Common myeloid progenitor, CD34-positive (primary cell): ENCODE data around the gene NOSTRIN.
"Not testable (repeated sequence)": the region's sequence is repeated elsewhere in the genome, so short reads cannot be mapped to it uniquely, and the experiment has no call there.

Source experiments
- CTCF ChIA-PET: fragments of 350-600 bp; sonication (Branson Sonifier 250); formaldehyde crosslinking; loops from one replicate; lab custom pipeline; 2021; ENCODE audit warnings: antibody characterized with exemption; lab: Charles Lee
- POLR2A ChIA-PET: fragments of 350-600 bp; sonication (Branson Sonifier 250); formaldehyde crosslinking; loops from one replicate; lab custom pipeline; 2021; ENCODE audit warnings: antibody characterized with exemption; lab: Charles Lee
- DNase-seq, 3 donors: peaks; one replicate each; pipeline versions ENCODE4 v3.0.0 to v3.0.0-alpha.2; 2013
- H3K27ac ChIP-seq, 2 experiments: 1 replicate in 1 of 2; 2 replicates in 1 of 2; pipeline ENCODE4 v1.7.0; 2013; ENCODE audit warnings: inconsistent platforms in 2 of 2, low read length in 2 of 2, mild to moderate bottlenecking in 2 of 2, low read depth in 1 of 2, moderate library complexity in 1 of 2; ENCODE audit not compliant: severe bottlenecking in 2 of 2, insufficient read depth in 1 of 2, poor library complexity in 1 of 2
- H3K27me3 ChIP-seq, 5 experiments: replicated peaks in 2 of 5; 1 replicate in 3 of 5; 2 replicates in 2 of 5; pipeline versions ENCODE4 v1.6.1 to v1.7.0; 2013; ENCODE audit warnings: low read length in 4 of 5, mild to moderate bottlenecking in 2 of 5, moderate library complexity in 2 of 5, inconsistent platforms in 1 of 5; ENCODE audit not compliant: insufficient read depth in 5 of 5, control insufficient read depth in 4 of 5
- H3K36me3 ChIP-seq, 4 experiments: 1 replicate in 2 of 4; 2 replicates in 2 of 4; pipeline versions ENCODE4 v1.6.1 to v1.7.0; 2013; ENCODE audit warnings: low read length in 3 of 4, control low read depth in 1 of 4, mild to moderate bottlenecking in 1 of 4; ENCODE audit not compliant: control insufficient read depth in 4 of 4, insufficient read depth in 4 of 4
- H3K4me1 ChIP-seq, 4 experiments: 1 replicate in 3 of 4; 2 replicates in 1 of 4; pipeline versions ENCODE4 v1.6.1 to v1.7.1; 2013; ENCODE audit warnings: low read length in 3 of 4, mild to moderate bottlenecking in 3 of 4, control low read depth in 1 of 4, inconsistent platforms in 1 of 4, moderate library complexity in 1 of 4; ENCODE audit not compliant: control insufficient read depth in 4 of 4, insufficient read depth in 4 of 4; ENCODE audit errors: control extremely low read depth in 1 of 4
- H3K4me3 ChIP-seq, 7 experiments: 1 replicate in 4 of 7; 2 replicates in 3 of 7; pipeline versions ENCODE4 v1.5.1 to v1.7.0; 2013; ENCODE audit warnings: mild to moderate bottlenecking in 7 of 7, low read length in 6 of 7, moderate library complexity in 6 of 7, inconsistent platforms in 2 of 7, low read depth in 2 of 7, control low read depth in 1 of 7; ENCODE audit not compliant: insufficient read depth in 4 of 7, control insufficient read depth in 1 of 7; ENCODE audit errors: extremely low read depth in 1 of 7
- H3K9me3 ChIP-seq, 5 experiments: 1 replicate in 4 of 5; 2 replicates in 1 of 5; pipeline versions ENCODE4 v1.6.1 to v1.7.1; 2013; ENCODE audit warnings: low read length in 4 of 5, mild to moderate bottlenecking in 2 of 5, inconsistent platforms in 1 of 5, low read depth in 1 of 5, moderate library complexity in 1 of 5; ENCODE audit not compliant: control insufficient read depth in 4 of 5, insufficient read depth in 2 of 5; ENCODE audit errors: control extremely low read depth in 1 of 5
- WGBS: methylation state at CpG from one replicate; pipeline ENCODE4 v1.1.5; 2013; ENCODE audit not compliant: insufficient coverage; 5-methylcytosine and 5-hydroxymethylcytosine counted together

Gene NOSTRIN

GRCh38 chr2:168766600-168766999, 35.8 kb upstream of the NOSTRIN start:
- WGBS: no CpG with 5 or more reads among the region's 2 CpGs
- Histone ChIP-seq H3K27me3 (no peaks in the 10 kb centered on the region), H3K36me3 (peaks cover 12 to 38% (median 28%) of the 10 kb centered on the region in 4 experiments), H3K4me3 (no peak overlapping the region), H3K27ac (no peak overlapping the region), H3K9me3 (peaks cover 0 to 3% (median 0%) of the 10 kb centered on the region in 5 experiments), H3K4me1 (peaks cover 3 to 18% (median 5%) of the 10 kb centered on the region in 4 experiments)
- ChIA-PET CTCF (interaction anchor here (1.4 kb wide), 1 partner anchor 79 kb away, joined by 3 read pairs; no protein-coding TSS in a partner anchor), POLR2A (interaction anchor here (0.6 kb wide), 1 partner anchor 390 kb away, joined by 4 read pairs; no protein-coding TSS in a partner anchor)
- no peak for DNase-seq

DNA sequence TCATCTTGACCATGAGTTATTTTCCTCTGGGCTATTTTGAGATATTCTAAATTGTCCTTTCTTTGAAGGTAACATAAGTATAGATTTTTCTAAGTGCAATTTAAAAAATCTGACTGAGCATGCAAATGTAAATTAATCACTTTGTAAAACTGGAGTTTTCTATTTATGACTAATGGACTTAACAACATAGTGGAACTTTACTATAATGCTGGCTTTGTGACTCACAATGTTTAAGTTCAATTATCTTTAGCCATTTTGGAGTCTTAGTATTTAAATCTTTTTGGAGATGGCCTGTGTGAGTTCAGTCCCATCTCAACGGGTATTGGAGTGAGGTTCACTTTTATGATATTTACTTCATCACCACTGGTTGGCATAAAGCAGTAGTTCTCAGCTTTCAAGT, 35.2 kb upstream of the NOSTRIN start:
- Histone ChIP-seq H3K36me3 (peaks cover 12 to 38% (median 28%) of the 10 kb centered on the region in 4 experiments), H3K4me3 (no peak overlapping the region), H3K27me3 (no peaks in the 10 kb centered on the region), H3K9me3 (peaks cover 0 to 3% (median 0%) of the 10 kb centered on the region in 5 experiments), H3K27ac (no peak overlapping the region), H3K4me1 (peaks cover 2 to 14% (median 3%) of the 10 kb centered on the region in 4 experiments)
- no peak for DNase-seq
- ChIA-PET CTCF (interaction anchor here (1.4 kb wide), 1 partner anchor 80 kb away, joined by 3 read pairs; no protein-coding TSS in a partner anchor), POLR2A (no interaction called here)
- no CpG with 5 or more reads among the region's 1 CpG for WGBS

DNA sequence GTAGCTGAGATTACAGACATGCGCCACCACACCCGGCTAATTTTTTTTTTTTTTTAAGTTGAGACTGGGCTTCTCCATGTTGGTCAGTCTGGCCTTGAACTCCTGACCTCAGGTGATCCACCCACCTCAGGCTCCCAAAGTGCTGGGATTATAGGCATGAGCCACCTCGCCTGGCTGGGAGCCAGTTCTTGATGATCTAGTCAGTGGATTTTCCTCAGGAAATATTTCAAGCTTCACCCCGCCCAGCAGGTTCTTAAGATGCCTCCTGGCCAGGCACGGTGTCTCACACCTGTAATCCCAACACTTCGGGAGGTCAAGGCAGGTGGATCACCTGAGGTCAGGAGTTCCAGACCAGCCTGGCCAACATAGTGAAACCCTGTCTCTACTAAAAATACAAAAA, 34.1 kb upstream of the NOSTRIN start:
- Histone ChIP-seq H3K36me3 (peaks cover 12 to 42% (median 28%) of the 10 kb centered on the region in 4 experiments), H3K4me1 (peaks cover 0 to 12% (median 2%) of the 10 kb centered on the region in 4 experiments)
- WGBS: 97% methylated on average over 4 of the region's 6 CpGs
- POLR2A ChIA-PET, H3K9me3 ChIP-seq, H3K4me3 ChIP-seq, H3K27ac ChIP-seq, H3K27me3 ChIP-seq, DNase-seq: not testable (repeated sequence)
- CTCF ChIA-PET: interaction anchor here (0.7 kb wide), 1 partner anchor 923 kb away, joined by 3 read pairs; no protein-coding TSS in a partner anchor

DNA sequence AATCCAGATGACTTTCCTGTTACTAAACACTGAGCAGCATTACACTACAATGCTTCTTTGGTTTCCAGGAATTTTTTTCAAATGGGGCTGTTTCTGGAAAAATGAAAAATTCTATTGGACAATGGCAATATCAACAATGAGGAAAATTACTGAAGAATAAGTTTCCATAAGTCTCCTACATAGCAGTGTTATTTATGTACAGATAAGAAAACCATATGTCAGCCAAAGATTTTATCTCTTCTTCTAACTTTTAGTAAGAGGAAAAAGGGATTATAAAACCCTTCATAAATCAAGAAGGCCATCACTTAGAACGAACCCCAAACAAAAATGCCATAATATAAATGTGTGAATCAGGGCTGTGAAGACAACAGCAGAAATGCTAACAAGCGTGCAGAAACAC, 31.6 kb upstream of the NOSTRIN start:
- Histone ChIP-seq H3K4me3 (no peak overlapping the region), H3K9me3 (peaks cover 0 to under 1% (median 0%) of the 10 kb centered on the region in 5 experiments), H3K27ac (no peak overlapping the region), H3K27me3 (no peaks in the 10 kb centered on the region), H3K4me1 (peaks cover 0 to 12% (median 2%) of the 10 kb centered on the region in 4 experiments), H3K36me3 (peaks cover 12 to 41% (median 21%) of the 10 kb centered on the region in 4 experiments)
- no CpG with 5 or more reads among the region's 2 CpGs for WGBS
- ChIA-PET POLR2A (no interaction called here), CTCF (interaction anchor here (0.9 to 5.0 kb wide), 2 partner anchors 11 to 150 kb away, joined by 4 to 39 read pairs; no protein-coding TSS in a partner anchor)
- DNase-seq: peak in 1 of 3 donors; percentile 16

DNA sequence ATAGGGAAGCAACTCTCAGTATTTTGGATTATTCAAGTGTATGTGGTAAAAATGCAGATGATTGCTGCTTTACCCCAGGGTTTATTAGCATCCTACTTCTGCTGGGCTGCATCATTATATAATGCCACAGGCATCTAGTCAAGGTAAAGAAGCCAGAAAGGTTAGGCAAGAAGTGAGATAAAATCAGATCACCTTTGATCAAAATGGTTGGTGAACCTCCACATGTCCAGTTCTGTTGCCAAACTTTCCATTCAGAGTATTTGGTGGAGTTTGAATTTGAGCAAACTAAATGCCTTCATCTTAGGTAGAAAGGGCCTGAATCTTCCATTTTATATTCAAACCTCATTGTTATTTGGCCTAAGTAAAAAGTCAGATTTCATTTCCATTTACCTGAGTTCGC, 29.7 kb upstream of the NOSTRIN start:
- WGBS: no CpG with 5 or more reads among the region's 1 CpG
- Histone ChIP-seq H3K4me1 (peaks cover 0 to 12% (median 2%) of the 10 kb centered on the region in 4 experiments), H3K4me3 (no peak overlapping the region), H3K36me3 (peaks cover 8 to 29% (median 10%) of the 10 kb centered on the region in 4 experiments), H3K27ac (no peak overlapping the region), H3K9me3 (peaks cover 0 to 8% (median 4%) of the 10 kb centered on the region in 5 experiments), H3K27me3 (no peaks in the 10 kb centered on the region)
- no peak for DNase-seq
- CTCF ChIA-PET: interaction anchor here (0.6 to 5.0 kb wide), 4 partner anchors 9 to 164 kb away, joined by 3 to 39 read pairs (median 4); no protein-coding TSS in a partner anchor
- POLR2A ChIA-PET: no interaction called here

DNA sequence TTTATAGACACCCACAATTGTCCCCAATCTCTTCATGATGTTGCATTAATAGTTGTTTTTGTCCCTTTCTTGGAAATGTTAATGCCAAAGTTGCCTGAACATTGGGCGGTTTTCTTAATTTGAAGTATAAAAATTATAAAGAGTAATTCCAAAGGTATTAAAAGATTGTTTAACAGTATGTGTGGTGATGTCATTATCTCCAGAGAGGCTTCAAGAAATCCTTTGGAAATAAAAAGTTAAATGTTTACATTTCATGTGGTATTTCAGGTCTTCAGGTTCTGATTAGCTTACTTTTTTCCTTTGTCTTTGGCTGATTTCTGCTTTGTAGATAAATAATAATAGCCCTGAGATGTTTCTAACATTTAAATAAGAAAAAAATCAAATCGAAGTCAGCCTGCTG, 29.3 kb upstream of the NOSTRIN start:
- WGBS: 100% methylated on average over 1 of the region's 2 CpGs
- CTCF ChIA-PET: interaction anchor here (0.6 to 5.0 kb wide), 3 partner anchors 10 to 148 kb away, joined by 3 to 39 read pairs (median 4); no protein-coding TSS in a partner anchor
- Histone ChIP-seq H3K27me3 (no peaks in the 10 kb centered on the region), H3K9me3 (peaks cover 0 to 8% (median 4%) of the 10 kb centered on the region in 5 experiments), H3K4me3 (no peak overlapping the region), H3K36me3 (peaks cover 8 to 25% (median 10%) of the 10 kb centered on the region in 4 experiments), H3K27ac (no peak overlapping the region), H3K4me1 (peaks cover 0 to 12% (median 2%) of the 10 kb centered on the region in 4 experiments)
- POLR2A ChIA-PET: no interaction called here
- DNase-seq: no peak
